Measurements from ENCODE around the gene LGALS8. TPM values are rescaled to one million over a fixed set of nuclear protein-coding genes. Genes with fewer than 3 reads are reported as not detected.

LGALS8 gene
- total RNA-seq, 3 donors from 2014 or later, result 55.3 to 74.3 (median 56.4) TPM

DNA sequence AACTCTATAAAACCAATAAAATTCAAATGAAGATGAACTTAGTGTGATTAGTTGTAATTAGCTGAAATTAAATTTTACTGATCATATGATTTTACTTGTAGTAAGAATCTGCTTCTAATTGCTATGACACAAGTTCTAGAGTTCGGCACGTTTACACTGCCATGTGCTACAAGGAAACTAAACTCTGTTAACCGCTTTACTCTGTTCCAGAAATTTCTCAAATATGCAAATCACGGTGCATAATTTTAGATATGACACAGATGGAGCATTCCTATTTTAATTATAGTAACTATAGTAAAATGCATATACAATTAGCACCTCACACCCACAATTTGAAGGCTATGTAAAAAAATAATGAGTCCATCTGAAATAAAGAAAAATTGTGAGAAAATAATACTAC, 65.7 kb downstream of the LGALS8 start:
- TF ChIP-seq, protein P1, sequence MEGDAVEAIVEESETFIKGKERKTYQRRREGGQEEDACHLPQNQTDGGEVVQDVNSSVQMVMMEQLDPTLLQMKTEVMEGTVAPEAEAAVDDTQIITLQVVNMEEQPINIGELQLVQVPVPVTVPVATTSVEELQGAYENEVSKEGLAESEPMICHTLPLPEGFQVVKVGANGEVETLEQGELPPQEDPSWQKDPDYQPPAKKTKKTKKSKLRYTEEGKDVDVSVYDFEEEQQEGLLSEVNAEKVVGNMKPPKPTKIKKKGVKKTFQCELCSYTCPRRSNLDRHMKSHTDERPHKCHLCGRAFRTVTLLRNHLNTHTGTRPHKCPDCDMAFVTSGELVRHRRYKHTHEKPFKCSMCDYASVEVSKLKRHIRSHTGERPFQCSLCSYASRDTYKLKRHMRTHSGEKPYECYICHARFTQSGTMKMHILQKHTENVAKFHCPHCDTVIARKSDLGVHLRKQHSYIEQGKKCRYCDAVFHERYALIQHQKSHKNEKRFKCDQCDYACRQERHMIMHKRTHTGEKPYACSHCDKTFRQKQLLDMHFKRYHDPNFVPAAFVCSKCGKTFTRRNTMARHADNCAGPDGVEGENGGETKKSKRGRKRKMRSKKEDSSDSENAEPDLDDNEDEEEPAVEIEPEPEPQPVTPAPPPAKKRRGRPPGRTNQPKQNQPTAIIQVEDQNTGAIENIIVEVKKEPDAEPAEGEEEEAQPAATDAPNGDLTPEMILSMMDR (IDR thresholded peaks at IDR 0.05), result no peak
- Histone ChIP-seq H3K4me3 (no peak overlapping the region), H3K4me1 (ENCODE audit: low read depth) (no peaks in the 10 kb centered on the region), H3K36me3 (ENCODE audit: low read depth) (no peaks in the 10 kb centered on the region), H3K9me3 (no peaks in the 10 kb centered on the region)
- no peak for DNase-seq
- no peak for ATAC-seq
- intact Hi-C loops (cut with DNase I, micrococcal nuclease), result no loop called here

DNA sequence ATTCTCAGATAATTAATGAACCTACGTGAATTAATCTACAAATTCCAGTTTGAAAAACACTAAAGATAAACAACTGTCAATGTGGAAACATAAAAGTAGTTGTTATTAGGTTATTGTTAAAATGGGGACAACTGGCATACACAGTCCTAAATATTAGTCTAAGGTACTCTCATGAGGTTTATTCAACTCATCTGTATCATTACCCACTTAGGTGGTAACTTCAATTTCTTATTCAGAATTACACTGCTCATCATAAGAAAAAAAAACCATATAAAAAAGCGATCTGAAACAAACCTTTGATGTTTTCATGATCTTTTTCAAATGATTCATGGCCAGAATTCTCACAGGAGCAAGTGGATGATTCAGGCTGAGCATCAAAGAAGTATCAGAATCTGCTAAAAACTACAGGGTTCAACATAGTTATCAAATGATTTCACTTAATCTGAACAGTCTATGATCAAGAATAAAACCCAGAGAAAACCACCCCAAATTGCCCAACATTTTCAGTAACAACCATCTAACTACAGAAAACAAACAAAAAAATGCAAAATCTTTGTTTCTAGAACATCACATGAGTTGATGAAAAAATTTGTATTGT, 66.9 kb downstream of the LGALS8 start:
- no peaks in the 10 kb centered on the region for H3K4me1 ChIP-seq (ENCODE audit: low read depth)
- ATAC-seq (no peak), DNase-seq (no peak)
- TF ChIP-seq, protein P1 (IDR thresholded peaks at IDR 0.05), result no peak
- no peaks in the 10 kb centered on the region for H3K9me3 ChIP-seq
- intact Hi-C loops (cut with DNase I, micrococcal nuclease), result no loop called here
- no peak overlapping the region for H3K4me3 ChIP-seq
- H3K36me3 ChIP-seq (ENCODE audit: low read depth), result no peaks in the 10 kb centered on the region

DNA sequence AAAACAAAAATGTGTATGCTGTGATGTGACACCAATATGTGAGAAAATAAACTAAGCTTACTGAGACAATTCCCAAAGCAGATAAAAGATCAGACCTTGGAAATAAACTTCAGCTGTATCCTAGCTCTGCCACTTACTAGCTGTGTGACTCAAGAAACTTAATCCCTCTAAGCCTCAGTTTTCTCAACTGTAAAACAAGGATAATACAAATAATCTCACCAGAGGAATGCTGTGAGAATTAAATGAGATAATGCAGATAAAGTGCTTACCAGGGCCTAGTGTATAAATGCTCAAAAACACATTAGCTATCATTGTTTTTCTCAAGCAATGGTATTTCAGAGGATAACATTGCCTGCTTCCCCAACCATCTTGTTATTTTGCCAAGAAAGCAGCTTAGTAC, 78.4 kb downstream of the LGALS8 start:
- intact Hi-C loops (cut with DNase I, micrococcal nuclease), result no loop called here
- DNase-seq (no peak), ATAC-seq (no peak)
- TF ChIP-seq, protein P1 (IDR thresholded peaks at IDR 0.05), result no peak
- H3K4me1 ChIP-seq (ENCODE audit: low read depth), result peaks cover 11% of the 10 kb centered on the region
- H3K4me3 ChIP-seq, result no peak overlapping the region
- H3K9me3 ChIP-seq, result no peaks in the 10 kb centered on the region
- H3K36me3 ChIP-seq (ENCODE audit: low read depth), result no peaks in the 10 kb centered on the region

Other genes starting within 250 kb of the LGALS8 start
- gene ERO1B, start 242.0 kb upstream of the LGALS8 start, total RNA-seq, result 1 to 10 TPM; 1.6 to 8.4 (median 3.0) TPM
- under 1 TPM in 2 of 3 donors, not detected in 1; 0.16 to 0.48 TPM for gene EDARADD, start 129.7 kb upstream of the LGALS8 start, total RNA-seq
- 10 to 100 TPM; 22.0 to 27.2 (median 22.9) TPM for gene HEATR1, start 80.5 kb downstream of the LGALS8 start, total RNA-seq
- gene ACTN2, start 162.5 kb downstream of the LGALS8 start, total RNA-seq, result 1 to 10 TPM in 1 of 3 donors, under 1 TPM in 2; 0.35 to 1.3 (median 0.60) TPM

Data from mucosa of descending colon (tissue), 3 donors.